ENCODE measurements around the gene SCP2.

DNA sequence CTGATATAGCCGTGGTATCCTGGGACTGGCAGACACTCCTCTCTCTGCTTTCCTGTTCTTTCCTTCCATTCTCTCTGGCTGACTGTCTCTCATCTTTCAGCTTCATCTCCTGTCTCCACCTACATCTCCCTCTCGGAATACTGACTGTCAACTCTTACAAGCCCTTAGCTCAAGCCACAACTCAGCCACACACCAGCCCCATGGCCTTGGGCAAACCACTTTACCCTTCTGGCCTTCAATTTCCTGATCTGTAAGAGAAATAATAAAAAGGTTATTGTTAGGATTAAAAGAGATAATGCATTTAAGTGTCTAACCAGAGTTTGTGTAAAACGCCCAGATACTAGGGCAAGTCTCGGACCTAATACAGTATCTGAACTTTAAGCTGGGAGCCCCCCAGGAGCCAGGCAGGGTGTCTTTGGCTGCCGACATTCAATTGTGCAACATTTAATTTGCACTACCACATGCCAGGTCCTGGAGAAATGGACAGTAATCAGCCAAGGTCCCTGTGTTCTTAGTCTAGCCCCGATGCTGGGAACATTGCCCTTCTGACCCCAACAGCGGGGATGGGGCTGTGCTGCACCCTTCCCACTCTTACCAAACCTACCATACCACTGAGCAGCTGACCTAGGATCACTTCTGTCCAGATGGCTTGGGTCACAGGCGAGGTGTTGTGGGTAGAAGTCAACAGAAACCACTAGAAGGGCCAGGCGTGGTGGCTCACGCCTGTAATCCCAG, 10.7 kb upstream of the SCP2 start:
- TF ChIP-seq USF1 (IDR thresholded peaks at IDR 0.05), result no peak
- TF ChIP-seq YY1 (IDR thresholded peaks at IDR 0.05; ENCODE audit: low read depth), result no peak
- no peak for TF ChIP-seq NFIC (IDR thresholded peaks at IDR 0.05)
- no peak for TF ChIP-seq EP300 (IDR thresholded peaks at IDR 0.05; ENCODE audit: borderline replicate concordance)
- TF ChIP-seq, protein P1, sequence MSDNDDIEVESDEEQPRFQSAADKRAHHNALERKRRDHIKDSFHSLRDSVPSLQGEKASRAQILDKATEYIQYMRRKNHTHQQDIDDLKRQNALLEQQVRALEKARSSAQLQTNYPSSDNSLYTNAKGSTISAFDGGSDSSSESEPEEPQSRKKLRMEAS (IDR thresholded peaks at IDR 0.05), result no peak
- TF ChIP-seq, protein P2, sequence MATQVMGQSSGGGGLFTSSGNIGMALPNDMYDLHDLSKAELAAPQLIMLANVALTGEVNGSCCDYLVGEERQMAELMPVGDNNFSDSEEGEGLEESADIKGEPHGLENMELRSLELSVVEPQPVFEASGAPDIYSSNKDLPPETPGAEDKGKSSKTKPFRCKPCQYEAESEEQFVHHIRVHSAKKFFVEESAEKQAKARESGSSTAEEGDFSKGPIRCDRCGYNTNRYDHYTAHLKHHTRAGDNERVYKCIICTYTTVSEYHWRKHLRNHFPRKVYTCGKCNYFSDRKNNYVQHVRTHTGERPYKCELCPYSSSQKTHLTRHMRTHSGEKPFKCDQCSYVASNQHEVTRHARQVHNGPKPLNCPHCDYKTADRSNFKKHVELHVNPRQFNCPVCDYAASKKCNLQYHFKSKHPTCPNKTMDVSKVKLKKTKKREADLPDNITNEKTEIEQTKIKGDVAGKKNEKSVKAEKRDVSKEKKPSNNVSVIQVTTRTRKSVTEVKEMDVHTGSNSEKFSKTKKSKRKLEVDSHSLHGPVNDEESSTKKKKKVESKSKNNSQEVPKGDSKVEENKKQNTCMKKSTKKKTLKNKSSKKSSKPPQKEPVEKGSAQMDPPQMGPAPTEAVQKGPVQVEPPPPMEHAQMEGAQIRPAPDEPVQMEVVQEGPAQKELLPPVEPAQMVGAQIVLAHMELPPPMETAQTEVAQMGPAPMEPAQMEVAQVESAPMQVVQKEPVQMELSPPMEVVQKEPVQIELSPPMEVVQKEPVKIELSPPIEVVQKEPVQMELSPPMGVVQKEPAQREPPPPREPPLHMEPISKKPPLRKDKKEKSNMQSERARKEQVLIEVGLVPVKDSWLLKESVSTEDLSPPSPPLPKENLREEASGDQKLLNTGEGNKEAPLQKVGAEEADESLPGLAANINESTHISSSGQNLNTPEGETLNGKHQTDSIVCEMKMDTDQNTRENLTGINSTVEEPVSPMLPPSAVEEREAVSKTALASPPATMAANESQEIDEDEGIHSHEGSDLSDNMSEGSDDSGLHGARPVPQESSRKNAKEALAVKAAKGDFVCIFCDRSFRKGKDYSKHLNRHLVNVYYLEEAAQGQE (IDR thresholded peaks at IDR 0.05; ENCODE audit: low read depth), result no peak
- no peak for TF ChIP-seq CREB1 (IDR thresholded peaks at IDR 0.05; ENCODE audit: low read depth)
- no peak for TF ChIP-seq TAF1 (IDR thresholded peaks at IDR 0.05; ENCODE audit: low read depth)
- TF ChIP-seq ZBTB7A (IDR thresholded peaks at IDR 0.05; ENCODE audit: low read depth), result no peak
- no peak for TF ChIP-seq CEBPB (IDR thresholded peaks at IDR 0.05)
- no peak for TF ChIP-seq RAD21 (IDR thresholded peaks at IDR 0.05; ENCODE audit: low read depth)

All from Ishikawa (cell line).